Measurements from ENCODE around the gene FAT4. TPM values are rescaled to one million over a fixed set of nuclear protein-coding genes. Genes with fewer than 3 reads are reported as not detected.
A peak's percentile ranks its signal among the peaks of the same experiment; 100 is the strongest.

FAT4 gene
- total and polyA plus RNA-seq, 2 of the 8 experiments (the other 6 are each of a cell fraction or from before 2014, with no cell fraction given) = 1.3 to 5.3 TPM

GRCh38 chr4:125357675-125358074, 42.9 kb downstream of the FAT4 start:
- Histone ChIP-seq H2BK20ac (ENCODE audit: low read length) (no peak overlapping the region), H2BK15ac (ENCODE audit: low read length) (no peak overlapping the region), H2BK5ac (ENCODE audit: low read depth, low read length) (no peak overlapping the region), H4K8ac (ENCODE audit: extremely low read depth, insufficient read depth, low read length) (no peak overlapping the region), H3K79me2 (ENCODE audit: control insufficient read depth in 1 of 2, insufficient read depth in 2 of 2, low read length in 2 of 2) (no peaks in the 10 kb centered on the region), H2AFZ (ENCODE audit: low read length) (no peak overlapping the region), H2BK12ac (ENCODE audit: low read depth, low read length) (no peak overlapping the region), H4K20me1 (replicated peaks in 1 of 2; ENCODE audit: control insufficient read depth in 1 of 2, insufficient read depth in 2 of 2, low read length in 2 of 2) (no peaks in the 10 kb centered on the region), H3K23ac (ENCODE audit: insufficient read length) (no peak overlapping the region), H3K23me2 (ENCODE audit: low read depth, low read length) (no peaks in the 10 kb centered on the region), H3K36me3 (ENCODE audit: control insufficient read depth in 2 of 4, insufficient read depth in 4 of 4, low read length in 3 of 4) (no peaks in the 10 kb centered on the region), H3K4me1 (replicated peaks in 1 of 4; ENCODE audit: control insufficient read depth in 3 of 4, insufficient read depth in 4 of 4, low read length in 3 of 4) (peaks cover 2 to 18% (median 7%) of the 10 kb centered on the region in 4 experiments; a peak in 4 of 7 replicates), H3K27ac (ENCODE audit: low read depth, low read length) (no peak overlapping the region), H2AK5ac (ENCODE audit: low read depth, low read length) (no peak overlapping the region), H3K56ac (replicated peaks; ENCODE audit: insufficient read length, low read depth, low read length) (no peak overlapping the region), H3K18ac (ENCODE audit: extremely low read depth, low read length) (no peak overlapping the region), H2BK120ac (replicated peaks; ENCODE audit: low read depth, low read length) (no peak overlapping the region), H4K5ac (ENCODE audit: insufficient read length, low read depth, low read length) (no peak overlapping the region), H3K4me2 (ENCODE audit: insufficient read depth in 1 of 2, low read depth in 2 of 2, low read length in 2 of 2) (peak overlapping the region in 1 of 2 experiments; percentile 36; a peak in 1 of 4 replicates), H3K9me3 (ENCODE audit: insufficient read depth in 2 of 2, low read depth in 1 of 2, low read length in 1 of 2) (no peaks in the 10 kb centered on the region), H3K14ac (ENCODE audit: insufficient read length) (no peak overlapping the region), H4K91ac (replicated peaks; ENCODE audit: insufficient read length, low read length) (no peak overlapping the region), H3K27me3 (replicated peaks in 1 of 4; ENCODE audit: control insufficient read depth in 3 of 4, extremely low read depth in 1 of 4, insufficient read depth in 3 of 4, low read length in 3 of 4) (no peaks in the 10 kb centered on the region), H3K79me1 (ENCODE audit: low read depth, low read length) (no peaks in the 10 kb centered on the region), H3K9ac (replicated peaks in 1 of 4; ENCODE audit: extremely low read depth in 1 of 4, low read depth in 3 of 4, low read length in 3 of 4) (no peak overlapping the region), H3K4ac (replicated peaks; ENCODE audit: insufficient read length, low read depth, low read length) (no peak overlapping the region), H3K4me3 (ENCODE audit: extremely low read depth in 1 of 4, insufficient read depth in 2 of 4, low read depth in 3 of 4, low read length in 4 of 4) (no peak overlapping the region; a peak in 1 of 8 replicates)
- CTCF ChIA-PET (ENCODE audit: partially characterized antibody) = interaction anchor here (0.7 to 1.8 kb wide), 2 partner anchors 40 to 114 kb away, joined by 3 to 5 read pairs; no protein-coding TSS in a partner anchor
- WGBS, 2 experiments (ENCODE audit: extremely low coverage in 1 of 2, insufficient coverage in 1 of 2, insufficient read length in 1 of 2, insufficient replicate concordance in 2 of 2, low coverage in 1 of 2, low lambda C conversion rate in 2 of 2, missing lambda C conversion rate in 1 of 2) = 3% methylated on average over 4 of the region's 4 CpGs; no CpG with 5 or more reads in 1 of the 2 experiments
- peak in 1 of 2 experiments; percentile 81 for DNase-seq (ENCODE audit: low read depth in 1 of 2, low spot score in 2 of 2)
- FAIRE-seq = peak; percentile 95
- POLR2A ChIA-PET (ENCODE audit: partially characterized antibody) = no interaction called here
